HepG2 (cell line): ENCODE measurements around the gene FAM117A. TPM values are rescaled to one million over a fixed set of nuclear protein-coding genes. Genes with fewer than 3 reads are reported as not detected.

Experiments used
- ATAC-seq: fragments of 200-7000 bp; cut with Tn5 transposase; 3 replicates; pipeline ENCODE4 v1.9.1; 2020; ENCODE audit warnings: mild to moderate bottlenecking, moderate library complexity
- BruUV-seq: library from RNA; stranded (reverse); fragments of 400-500 nt; replicated peaks from 2 replicates; lab custom pipeline; 2021; lab: Mats Ljungman, UMichigan
- CTCF ChIA-PET: fragments of 300-600 bp; formaldehyde crosslinking; extraction: SDS; loops from one replicate; lab custom pipeline; 2021; ENCODE audit warnings: low total read pairs, inconsistent platforms, low intra/inter-chr PET ratio; lab: Yijun Ruan, JAX
- POLR2A ChIA-PET: fragments of 350-600 bp; sonication (Branson Sonifier 250); formaldehyde crosslinking; loops from one replicate; lab custom pipeline; 2020; ENCODE audit warnings: antibody characterized with exemption, inconsistent platforms; lab: Yijun Ruan, JAX
- DNase-seq: peaks from one replicate; pipeline ENCODE4 v3.0.0-alpha.2; 2015; ENCODE audit warnings: low spot score
- FAIRE-seq: peaks from 3 replicates; lab custom pipeline; 2011; peaks lifted over from hg19 to GRCh38; lab: Jason Lieb, UNC
- H2AFZ ChIP-seq: one replicate; pipeline ENCODE4 v1.6.1; 2011; ENCODE audit warnings: low read length, inconsistent platforms
- H3K27ac ChIP-seq: fragments of 300-600 bp; 3 replicates; pipeline ENCODE4 v1.8.0; 2011; ENCODE audit warnings: mixed run types, mild to moderate bottlenecking, mixed read lengths, low read length, inconsistent platforms; ENCODE audit not compliant: insufficient read depth; ENCODE audit errors: extremely low read length
- H3K27me3 ChIP-seq, 2 experiments: fragments of 200-600 bp in 1 of 2; 2 replicates in 1 of 2; 3 replicates in 1 of 2; pipeline versions ENCODE4 v1.6.0 to v1.8.0; 2011; ENCODE audit warnings: low read length in 2 of 2, mild to moderate bottlenecking in 2 of 2, moderate library complexity in 2 of 2, inconsistent platforms in 1 of 2; ENCODE audit not compliant: insufficient read depth in 2 of 2, control insufficient read depth in 1 of 2
- H3K36me3 ChIP-seq, 2 experiments: fragments of 200-600 bp in 1 of 2; replicated peaks in 1 of 2; 2 replicates in 1 of 2; 3 replicates in 1 of 2; pipeline versions ENCODE4 v1.5.1 to v1.8.0; 2011; ENCODE audit warnings: low read length in 2 of 2, inconsistent platforms in 1 of 2; ENCODE audit not compliant: insufficient read depth in 2 of 2, control insufficient read depth in 1 of 2
- H3K4me1 ChIP-seq: 2 replicates; pipeline ENCODE4 v1.5.1; 2012; ENCODE audit warnings: low read length, inconsistent platforms; ENCODE audit not compliant: insufficient read depth
- H3K4me2 ChIP-seq: 2 replicates; pipeline ENCODE4 v1.6.0; 2011; ENCODE audit warnings: low read depth, low read length, inconsistent platforms
- H3K4me3 ChIP-seq, 3 experiments: fragments of 200-600 bp in 1 of 3; sonication (generic), shearing (Covaris generic) in 1 of 3; replicated peaks in 1 of 3; 2 replicates each; pipeline ENCODE4 v1.5.1; 2011 to 2016; ENCODE audit warnings: low read length in 3 of 3, inconsistent platforms in 2 of 3, low read depth in 2 of 3, mild to moderate bottlenecking in 2 of 3, control low read depth in 1 of 3, mixed read lengths in 1 of 3; ENCODE audit not compliant: insufficient read depth in 1 of 3
- H3K79me2 ChIP-seq: one replicate; pipeline ENCODE4 v1.6.1; 2011; ENCODE audit warnings: low read length, inconsistent platforms; ENCODE audit not compliant: insufficient read depth
- H3K9ac ChIP-seq: 2 replicates; pipeline ENCODE4 v1.6.0; 2011; ENCODE audit warnings: mild to moderate bottlenecking, low read depth, low read length, inconsistent platforms; ENCODE audit not compliant: insufficient read depth
- H3K9me3 ChIP-seq: 2 replicates; pipeline ENCODE4 v1.5.1; 2012; ENCODE audit warnings: mild to moderate bottlenecking, low read length
- H4K20me1 ChIP-seq: 2 replicates; pipeline ENCODE4 v1.6.0; 2011; ENCODE audit warnings: inconsistent platforms, mild to moderate bottlenecking, low read length, moderate library complexity; ENCODE audit not compliant: insufficient read depth
- CEBPB ChIP-seq: IDR thresholded peaks from 2 replicates; pipeline ENCODE4 v1.6.1; 2011; ENCODE audit warnings: low read depth, low read length, improper control_type of control experiment, borderline replicate concordance
- EZH2 ChIP-seq: conservative IDR thresholded peaks from 2 replicates; pipeline ENCODE4 v1.6.1; 2012; ENCODE audit warnings: mild to moderate bottlenecking, low read depth, low read length, moderate library complexity
- GABPB1 ChIP-seq: IDR thresholded peaks from 2 replicates; pipeline ENCODE4 v1.6.1; 2016; ENCODE audit warnings: mild to moderate bottlenecking, missing genetic modification reagents, moderate library complexity, missing compliant biosample characterization
- KMT2B ChIP-seq: IDR thresholded peaks from 2 replicates; pipeline ENCODE4 v1.6.1; 2016; ENCODE audit warnings: missing genetic modification reagents, missing compliant biosample characterization
- MIER2 ChIP-seq: IDR thresholded peaks from 2 replicates; pipeline ENCODE4 v1.6.1; 2016; ENCODE audit warnings: missing biosample characterization, missing genetic modification reagents
- NPAS2 ChIP-seq: sonication (generic); formaldehyde crosslinking; IDR thresholded peaks from 2 replicates; pipeline ENCODE4 v1.8.0; 2022; ENCODE audit warnings: mild to moderate bottlenecking, missing genetic modification reagents, borderline replicate concordance
- RBM22 ChIP-seq: fragments of 200-400 bp; formaldehyde crosslinking; optimal IDR thresholded peaks from 2 replicates; pipeline ENCODE3; 2017; ENCODE audit warnings: mild to moderate bottlenecking, low read length, moderate library complexity
- SIX1 ChIP-seq: sonication (generic); formaldehyde crosslinking; IDR thresholded peaks from 2 replicates; pipeline ENCODE4 v1.4.0; 2020; ENCODE audit warnings: missing genetic modification reagents, borderline replicate concordance
- ZFP36L2 ChIP-seq: sonication (generic); formaldehyde crosslinking; IDR thresholded peaks from 2 replicates; pipeline ENCODE4 v1.4.0; 2020; ENCODE audit warnings: missing genetic modification reagents
- ZFP41 ChIP-seq: sonication (generic); formaldehyde crosslinking; IDR thresholded peaks from 2 replicates; pipeline ENCODE4 v1.4.0; 2020; ENCODE audit warnings: mild to moderate bottlenecking, missing genetic modification reagents, borderline replicate concordance
- ZNF17 ChIP-seq: sonication (generic); formaldehyde crosslinking; IDR thresholded peaks from 2 replicates; pipeline ENCODE4 v1.5.0; 2020; ENCODE audit warnings: mild to moderate bottlenecking, missing genetic modification reagents
- ZNF253 ChIP-seq: sonication (generic); formaldehyde crosslinking; IDR thresholded peaks from 2 replicates; pipeline ENCODE4 v1.8.0; 2022; ENCODE audit warnings: mild to moderate bottlenecking, missing genetic modification reagents, borderline replicate concordance
- ZNF549 ChIP-seq: sonication (generic); formaldehyde crosslinking; IDR thresholded peaks from 2 replicates; pipeline ENCODE4 v1.5.0; 2020; ENCODE audit warnings: missing genetic modification reagents
- ZNF768 ChIP-seq: sonication (generic); formaldehyde crosslinking; IDR thresholded peaks from 2 replicates; pipeline ENCODE4 v1.4.0; 2020; ENCODE audit warnings: missing genetic modification reagents
- ZNF781 ChIP-seq: sonication (generic); formaldehyde crosslinking; IDR thresholded peaks from 2 replicates; pipeline ENCODE4 v1.5.1; 2020; ENCODE audit warnings: borderline replicate concordance, mild to moderate bottlenecking, missing genetic modification reagents; ENCODE audit errors: not compliant biosample characterization
- ZSCAN31 ChIP-seq: sonication (generic); formaldehyde crosslinking; IDR thresholded peaks from 2 replicates; pipeline ENCODE4 v1.5.0; 2020; ENCODE audit warnings: low read depth, mild to moderate bottlenecking, missing genetic modification reagents
- WGBS: methylation state at CpG from one replicate; pipeline ENCODE4 v1.1.6; 2017; ENCODE audit warnings: low lambda C conversion rate; 5-methylcytosine and 5-hydroxymethylcytosine counted together
- in situ Hi-C: cut with HindIII; loops from 2 replicates; pipeline ENCODE4 v1.10.0; 2017; ENCODE audit warnings: low pct_unique_long_range_greater_than_20kb; ENCODE audit not compliant: extremely low pct_ligation_motif_present
- intact Hi-C: fragments of 100-400 bp; cut with micrococcal nuclease; formaldehyde crosslinking; loops from one replicate; pipeline ENCODE4 v1.10.0; 2022; ENCODE audit not compliant: unreplicated experiment
- polyA plus RNA-seq, 8 experiments: library from polyadenylated mRNA; depleted of rRNA in 3 of 8; stranded (reverse) in 7 of 8; unstranded in 1 of 8; fragments of >200 nt; fragmentation: Illumina TruSeq in 4 of 8; extraction: Trizol in 4 of 8; gene quantifications; 2 replicates each; pipeline versions ENCODE4 v1.2.1 to v1.2.3, GENCODE V29; 2011 to 2016; ENCODE audit warnings: low read depth in 4 of 8, missing spikeins in 1 of 8, mixed read lengths in 1 of 8; ENCODE audit not compliant: insufficient read depth in 1 of 8
- total RNA-seq, 5 experiments: library from RNA; depleted of rRNA; stranded (reverse); fragments of >200 nt; fragmentation: Illumina TruSeq; extraction: Trizol; gene quantifications; 2 replicates each; pipeline ENCODE4 v1.2.3, GENCODE V29; 2016; ENCODE audit warnings: low read depth in 1 of 5
- TF ChIP-seq, protein P1 (sequence below): sonication (generic); formaldehyde crosslinking; IDR thresholded peaks from 2 replicates; pipeline ENCODE4 v1.5.1; 2020; ENCODE audit warnings: missing genetic modification reagents, mild to moderate bottlenecking, borderline replicate concordance
- TF ChIP-seq, protein P2 (sequence below): sonication (generic); formaldehyde crosslinking; IDR thresholded peaks from 2 replicates; pipeline ENCODE4 v1.5.0; 2020; ENCODE audit warnings: missing genetic modification reagents, mild to moderate bottlenecking, borderline replicate concordance
- TF ChIP-seq, protein P3 (sequence below): sonication (generic); formaldehyde crosslinking; conservative IDR thresholded peaks from 2 replicates; pipeline ENCODE4 v1.4.0; 2020; ENCODE audit warnings: missing genetic modification reagents

Gene FAM117A
- total and polyA plus RNA-seq, 2 of the 13 experiments (the other 11 are each of a cell fraction or from before 2014, with no cell fraction given) = 12.1 to 19.8 TPM

DNA sequence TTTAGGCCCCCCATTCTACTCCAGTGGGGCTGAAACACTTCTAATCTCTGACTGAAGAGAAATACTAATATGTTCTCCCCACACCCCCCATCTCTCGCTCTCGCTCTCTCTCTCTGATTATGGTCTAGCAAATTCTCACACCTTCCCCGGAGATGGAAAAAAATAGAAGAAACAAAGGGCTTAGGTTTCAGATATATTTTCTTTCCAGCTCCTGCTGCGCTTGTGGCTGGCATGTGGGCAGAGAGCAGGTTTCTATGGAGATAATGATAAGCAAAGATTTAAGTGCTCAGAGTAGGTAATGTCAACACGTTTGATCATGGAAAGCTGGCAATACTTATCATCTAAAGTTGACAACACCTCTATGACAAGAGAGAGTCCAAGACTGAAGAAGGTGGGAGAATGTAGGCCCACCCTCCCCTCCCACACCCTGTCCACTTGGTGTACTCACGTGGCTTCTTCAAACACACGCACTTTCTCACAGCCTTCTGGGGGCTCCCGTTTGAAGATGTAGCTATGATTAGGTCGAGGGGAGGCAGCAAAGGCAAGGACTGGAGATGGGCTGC, 48.1 kb downstream of the FAM117A start:
- DNase-seq = no peak
- H3K27me3 ChIP-seq = no peaks in the 10 kb centered on the region

More for the DNA sequence above, 48.1 kb downstream of the FAM117A start:
- in situ Hi-C loops (no loop called here), intact Hi-C loops (no loop called here)
- no peak for ATAC-seq
- H4K20me1 ChIP-seq = no peaks in the 10 kb centered on the region
- no peak overlapping the region for H3K27ac ChIP-seq
- H3K4me2 ChIP-seq = no peak overlapping the region
- CTCF ChIA-PET = no interaction called here
- no peak overlapping the region for H3K4me3 ChIP-seq
- no peak overlapping the region for H2AFZ ChIP-seq
- peaks cover 8% of the 10 kb centered on the region; the same call in 1 of the 2 replicates for H3K4me1 ChIP-seq
- no peak for FAIRE-seq
- BruUV-seq = no TSS peak
- TF ChIP-seq ZNF17 (CRISPR knock-in tag) (no peak), ZFP36L2 (no peak), CEBPB (no peak), GABPB1 (CRISPR knock-in tag) (no peak), EZH2 (no peak), ZFP41 (CRISPR knock-in tag) (no peak), ZNF253 (CRISPR knock-in tag) (no peak), KMT2B (no peak), SIX1 (CRISPR knock-in tag) (no peak), ZSCAN31 (no peak), MIER2 (CRISPR knock-in tag) (no peak), ZNF781 (no peak), NPAS2 (no peak), ZNF549 (CRISPR knock-in tag) (no peak), RBM22 (no peak), ZNF768 (CRISPR knock-in tag) (no peak)
- TF ChIP-seq, protein P1, sequence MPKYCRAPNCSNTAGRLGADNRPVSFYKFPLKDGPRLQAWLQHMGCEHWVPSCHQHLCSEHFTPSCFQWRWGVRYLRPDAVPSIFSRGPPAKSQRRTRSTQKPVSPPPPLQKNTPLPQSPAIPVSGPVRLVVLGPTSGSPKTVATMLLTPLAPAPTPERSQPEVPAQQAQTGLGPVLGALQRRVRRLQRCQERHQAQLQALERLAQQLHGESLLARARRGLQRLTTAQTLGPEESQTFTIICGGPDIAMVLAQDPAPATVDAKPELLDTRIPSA (CRISPR knock-in tag) = no peak
- TF ChIP-seq, protein P2, sequence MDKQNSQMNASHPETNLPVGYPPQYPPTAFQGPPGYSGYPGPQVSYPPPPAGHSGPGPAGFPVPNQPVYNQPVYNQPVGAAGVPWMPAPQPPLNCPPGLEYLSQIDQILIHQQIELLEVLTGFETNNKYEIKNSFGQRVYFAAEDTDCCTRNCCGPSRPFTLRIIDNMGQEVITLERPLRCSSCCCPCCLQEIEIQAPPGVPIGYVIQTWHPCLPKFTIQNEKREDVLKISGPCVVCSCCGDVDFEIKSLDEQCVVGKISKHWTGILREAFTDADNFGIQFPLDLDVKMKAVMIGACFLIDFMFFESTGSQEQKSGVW (CRISPR knock-in tag) = no peak
- TF ChIP-seq, protein P3, sequence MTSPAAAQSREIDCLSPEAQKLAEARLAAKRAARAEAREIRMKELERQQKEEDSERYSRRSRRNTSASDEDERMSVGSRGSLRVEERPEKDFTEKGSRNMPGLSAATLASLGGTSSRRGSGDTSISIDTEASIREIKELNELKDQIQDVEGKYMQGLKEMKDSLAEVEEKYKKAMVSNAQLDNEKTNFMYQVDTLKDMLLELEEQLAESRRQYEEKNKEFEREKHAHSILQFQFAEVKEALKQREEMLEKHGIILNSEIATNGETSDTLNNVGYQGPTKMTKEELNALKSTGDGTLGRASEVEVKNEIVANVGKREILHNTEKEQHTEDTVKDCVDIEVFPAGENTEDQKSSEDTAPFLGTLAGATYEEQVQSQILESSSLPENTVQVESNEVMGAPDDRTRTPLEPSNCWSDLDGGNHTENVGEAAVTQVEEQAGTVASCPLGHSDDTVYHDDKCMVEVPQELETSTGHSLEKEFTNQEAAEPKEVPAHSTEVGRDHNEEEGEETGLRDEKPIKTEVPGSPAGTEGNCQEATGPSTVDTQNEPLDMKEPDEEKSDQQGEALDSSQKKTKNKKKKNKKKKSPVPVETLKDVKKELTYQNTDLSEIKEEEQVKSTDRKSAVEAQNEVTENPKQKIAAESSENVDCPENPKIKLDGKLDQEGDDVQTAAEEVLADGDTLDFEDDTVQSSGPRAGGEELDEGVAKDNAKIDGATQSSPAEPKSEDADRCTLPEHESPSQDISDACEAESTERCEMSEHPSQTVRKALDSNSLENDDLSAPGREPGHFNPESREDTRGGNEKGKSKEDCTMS (CRISPR knock-in tag) = no peak
- no peaks in the 10 kb centered on the region for H3K9me3 ChIP-seq
- WGBS = 89% methylated on average over 9 of the region's 9 CpGs
- H3K36me3 ChIP-seq = peaks cover 20 to 60% of the 10 kb centered on the region in 2 experiments
- POLR2A ChIA-PET = no interaction called here
- no peaks in the 10 kb centered on the region for H3K79me2 ChIP-seq
- H3K9ac ChIP-seq = no peak overlapping the region
